GM23338 (cell line): ENCODE measurements around the gene SPSB4. TPM values are rescaled to one million over a fixed set of nuclear protein-coding genes. Genes with fewer than 3 reads are reported as not detected.

Experiments
- ATAC-seq: fragments of 200-7000 bp; cut with Tn5 transposase; 3 replicates; pipeline ENCODE4 v1.9.1; 2020
- DNase-seq: peaks from one replicate; pipeline ENCODE4 v3.0.0-alpha.2; 2015; ENCODE audit warnings: low spot score
- H2AFZ ChIP-seq: fragments of 200-600 bp; sonication (generic); 2 replicates; pipeline ENCODE4 v1.8.0; 2016; ENCODE audit warnings: antibody characterized with exemption, mild to moderate bottlenecking, moderate library complexity
- H3F3A ChIP-seq: fragments of 200-600 bp; sonication (generic); replicated peaks from 2 replicates; pipeline ENCODE4 v1.8.0; 2017; ENCODE audit warnings: antibody characterized with exemption, mixed run types, low read depth
- H3K27ac ChIP-seq: fragments of 200-600 bp; sonication (generic); 2 replicates; pipeline ENCODE4 v1.6.1; 2016; ENCODE audit warnings: low read depth
- H3K27me3 ChIP-seq: fragments of 200-600 bp; sonication (generic); 2 replicates; pipeline ENCODE4 v1.8.0; 2016; ENCODE audit warnings: mild to moderate bottlenecking, mixed run types, moderate library complexity; ENCODE audit not compliant: insufficient read depth
- H3K36me3 ChIP-seq: fragments of 200-600 bp; sonication (generic); 2 replicates; pipeline ENCODE4 v1.8.0; 2016; ENCODE audit warnings: mild to moderate bottlenecking; ENCODE audit not compliant: insufficient read depth
- H3K4me1 ChIP-seq: fragments of 200-600 bp; sonication (generic); 2 replicates; pipeline ENCODE4 v1.8.0; 2016; ENCODE audit warnings: mild to moderate bottlenecking, moderate library complexity; ENCODE audit not compliant: insufficient read depth
- H3K4me2 ChIP-seq: fragments of 200-600 bp; sonication (generic); 2 replicates; pipeline ENCODE4 v1.7.1; 2017; ENCODE audit warnings: mixed run types
- H3K4me3 ChIP-seq: fragments of 200-600 bp; sonication (generic); 2 replicates; pipeline ENCODE4 v1.6.1; 2016; ENCODE audit warnings: mixed run types
- H3K79me2 ChIP-seq: fragments of 200-600 bp; sonication (generic); replicated peaks from 2 replicates; pipeline ENCODE4 v1.8.0; 2017; ENCODE audit warnings: mild to moderate bottlenecking; ENCODE audit not compliant: insufficient read depth
- H3K9me2 ChIP-seq: fragments of 200-600 bp; sonication (generic); 2 replicates; pipeline ENCODE4 v1.8.0; 2017; ENCODE audit not compliant: insufficient read depth
- H4K20me1 ChIP-seq: fragments of 200-600 bp; sonication (generic); replicated peaks from 2 replicates; pipeline ENCODE4 v1.8.0; 2017; ENCODE audit warnings: mild to moderate bottlenecking; ENCODE audit not compliant: insufficient read depth
- H3K27ac Mint-ChIP-seq: 2 replicates; pipeline ENCODE4 v1.8.0; 2020; ENCODE audit warnings: inconsistent platforms, mild to moderate bottlenecking, moderate library complexity, mixed read lengths
- H3K27me3 Mint-ChIP-seq: 3 replicates; pipeline ENCODE4 v1.8.0; 2022; ENCODE audit warnings: low read depth, mild to moderate bottlenecking, moderate library complexity, mixed read lengths, inconsistent platforms; ENCODE audit not compliant: insufficient read depth, poor library complexity
- H3K36me3 Mint-ChIP-seq: 3 replicates; pipeline ENCODE4 v1.8.0; 2021; ENCODE audit warnings: low read depth, mild to moderate bottlenecking, inconsistent platforms, moderate library complexity, mixed read lengths
- H3K4me1 Mint-ChIP-seq: 3 replicates; pipeline ENCODE4 v1.8.0; 2020; ENCODE audit warnings: mild to moderate bottlenecking, inconsistent platforms, mixed read lengths
- H3K4me3 Mint-ChIP-seq: 3 replicates; pipeline ENCODE4 v1.8.0; 2021; ENCODE audit warnings: moderate library complexity, mild to moderate bottlenecking, inconsistent platforms, mixed read lengths
- H3K9me3 Mint-ChIP-seq: 3 replicates; pipeline ENCODE4 v1.8.0; 2020; ENCODE audit warnings: moderate library complexity, mild to moderate bottlenecking, inconsistent platforms, mixed read lengths
- CREB1 ChIP-seq: fragments of 250-450 bp; sonication (Bioruptor Pico); IDR thresholded peaks from 2 replicates; pipeline ENCODE4 v1.5.0; 2020; ENCODE audit warnings: low read depth, mild to moderate bottlenecking, moderate library complexity
- NANOG ChIP-seq: IDR thresholded peaks from 2 replicates; pipeline ENCODE4 v1.6.1; 2016; ENCODE audit warnings: antibody characterized with exemption, borderline replicate concordance
- POLR2AphosphoS5 ChIP-seq: IDR thresholded peaks from 2 replicates; pipeline ENCODE4 v1.6.1; 2016; ENCODE audit warnings: antibody characterized with exemption, low read depth
- ZNF114 ChIP-seq: fragments of 250-450 bp; sonication (Bioruptor Pico); IDR thresholded peaks from 2 replicates; pipeline ENCODE4 v1.5.0; 2020; ENCODE audit warnings: mild to moderate bottlenecking, moderate library complexity
- polyA plus RNA-seq: library from polyadenylated mRNA; unstranded; fragments of >200 nt; fragmentation: Nextera tagmentation; extraction: Ambion mirVana; gene quantifications from 2 replicates; pipeline ENCODE4 v1.2.1, GENCODE V29; 2016
- total RNA-seq: library from RNA; depleted of rRNA; stranded (reverse); fragments of >200 nt; shearing (Covaris generic); gene quantifications from 2 replicates; pipeline ENCODE4 v1.2.3, GENCODE V29; 2014
- TF ChIP-seq, protein P1 (sequence below): fragments of 250-450 bp; sonication (Bioruptor Pico); IDR thresholded peaks from 2 replicates; pipeline ENCODE4 v1.5.0; 2020; ENCODE audit warnings: mild to moderate bottlenecking, moderate library complexity
- TF ChIP-seq, protein P2 (sequence below): IDR thresholded peaks from one replicate; pipeline ENCODE4 v1.6.1; 2018; ENCODE audit warnings: antibody characterized with exemption; ENCODE audit not compliant: unreplicated experiment

The SPSB4 gene
- total and polyA plus RNA-seq, 2 experiments from 2014 or later = 6.7 to 25.9 TPM

- TF ChIP-seq, protein P1, sequence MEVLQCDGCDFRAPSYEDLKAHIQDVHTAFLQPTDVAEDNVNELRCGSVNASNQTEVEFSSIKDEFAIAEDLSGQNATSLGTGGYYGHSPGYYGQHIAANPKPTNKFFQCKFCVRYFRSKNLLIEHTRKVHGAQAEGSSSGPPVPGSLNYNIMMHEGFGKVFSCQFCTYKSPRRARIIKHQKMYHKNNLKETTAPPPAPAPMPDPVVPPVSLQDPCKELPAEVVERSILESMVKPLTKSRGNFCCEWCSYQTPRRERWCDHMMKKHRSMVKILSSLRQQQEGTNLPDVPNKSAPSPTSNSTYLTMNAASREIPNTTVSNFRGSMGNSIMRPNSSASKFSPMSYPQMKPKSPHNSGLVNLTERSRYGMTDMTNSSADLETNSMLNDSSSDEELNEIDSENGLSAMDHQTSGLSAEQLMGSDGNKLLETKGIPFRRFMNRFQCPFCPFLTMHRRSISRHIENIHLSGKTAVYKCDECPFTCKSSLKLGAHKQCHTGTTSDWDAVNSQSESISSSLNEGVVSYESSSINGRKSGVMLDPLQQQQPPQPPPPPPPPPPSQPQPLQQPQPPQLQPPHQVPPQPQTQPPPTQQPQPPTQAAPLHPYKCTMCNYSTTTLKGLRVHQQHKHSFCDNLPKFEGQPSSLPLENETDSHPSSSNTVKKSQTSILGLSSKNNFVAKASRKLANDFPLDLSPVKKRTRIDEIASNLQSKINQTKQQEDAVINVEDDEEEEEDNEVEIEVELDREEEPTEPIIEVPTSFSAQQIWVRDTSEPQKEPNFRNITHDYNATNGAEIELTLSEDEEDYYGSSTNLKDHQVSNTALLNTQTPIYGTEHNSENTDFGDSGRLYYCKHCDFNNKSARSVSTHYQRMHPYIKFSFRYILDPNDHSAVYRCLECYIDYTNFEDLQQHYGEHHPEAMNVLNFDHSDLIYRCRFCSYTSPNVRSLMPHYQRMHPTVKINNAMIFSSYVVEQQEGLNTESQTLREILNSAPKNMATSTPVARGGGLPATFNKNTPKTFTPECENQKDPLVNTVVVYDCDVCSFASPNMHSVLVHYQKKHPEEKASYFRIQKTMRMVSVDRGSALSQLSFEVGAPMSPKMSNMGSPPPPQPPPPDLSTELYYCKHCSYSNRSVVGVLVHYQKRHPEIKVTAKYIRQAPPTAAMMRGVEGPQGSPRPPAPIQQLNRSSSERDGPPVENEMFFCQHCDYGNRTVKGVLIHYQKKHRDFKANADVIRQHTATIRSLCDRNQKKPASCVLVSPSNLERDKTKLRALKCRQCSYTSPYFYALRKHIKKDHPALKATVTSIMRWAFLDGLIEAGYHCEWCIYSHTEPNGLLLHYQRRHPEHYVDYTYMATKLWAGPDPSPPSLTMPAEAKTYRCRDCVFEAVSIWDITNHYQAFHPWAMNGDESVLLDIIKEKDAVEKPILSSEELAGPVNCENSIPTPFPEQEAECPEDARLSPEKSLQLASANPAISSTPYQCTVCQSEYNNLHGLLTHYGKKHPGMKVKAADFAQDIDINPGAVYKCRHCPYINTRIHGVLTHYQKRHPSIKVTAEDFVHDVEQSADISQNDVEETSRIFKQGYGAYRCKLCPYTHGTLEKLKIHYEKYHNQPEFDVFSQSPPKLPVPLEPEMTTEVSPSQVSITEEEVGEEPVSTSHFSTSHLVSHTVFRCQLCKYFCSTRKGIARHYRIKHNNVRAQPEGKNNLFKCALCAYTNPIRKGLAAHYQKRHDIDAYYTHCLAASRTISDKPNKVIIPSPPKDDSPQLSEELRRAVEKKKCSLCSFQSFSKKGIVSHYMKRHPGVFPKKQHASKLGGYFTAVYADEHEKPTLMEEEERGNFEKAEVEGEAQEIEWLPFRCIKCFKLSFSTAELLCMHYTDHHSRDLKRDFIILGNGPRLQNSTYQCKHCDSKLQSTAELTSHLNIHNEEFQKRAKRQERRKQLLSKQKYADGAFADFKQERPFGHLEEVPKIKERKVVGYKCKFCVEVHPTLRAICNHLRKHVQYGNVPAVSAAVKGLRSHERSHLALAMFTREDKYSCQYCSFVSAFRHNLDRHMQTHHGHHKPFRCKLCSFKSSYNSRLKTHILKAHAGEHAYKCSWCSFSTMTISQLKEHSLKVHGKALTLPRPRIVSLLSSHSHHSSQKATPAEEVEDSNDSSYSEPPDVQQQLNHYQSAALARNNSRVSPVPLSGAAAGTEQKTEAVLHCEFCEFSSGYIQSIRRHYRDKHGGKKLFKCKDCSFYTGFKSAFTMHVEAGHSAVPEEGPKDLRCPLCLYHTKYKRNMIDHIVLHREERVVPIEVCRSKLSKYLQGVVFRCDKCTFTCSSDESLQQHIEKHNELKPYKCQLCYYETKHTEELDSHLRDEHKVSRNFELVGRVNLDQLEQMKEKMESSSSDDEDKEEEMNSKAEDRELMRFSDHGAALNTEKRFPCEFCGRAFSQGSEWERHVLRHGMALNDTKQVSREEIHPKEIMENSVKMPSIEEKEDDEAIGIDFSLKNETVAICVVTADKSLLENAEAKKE (CRISPR knock-in tag) = no peak
- TF ChIP-seq ZNF114 (CRISPR knock-in tag) = no peak
- TF ChIP-seq NANOG = no peak
These were observed 36.6 kb downstream of the SPSB4 start (continued) for GRCh38 chr3:141087778-141088130.

GRCh38 chr3:141089339-141090152 lies 38.4 kb downstream of the SPSB4 start:
- Histone ChIP-seq H3K4me2 (peak overlapping the region; percentile 19; the same call in 1 of the 2 replicates), H4K20me1 (no peaks in the 10 kb centered on the region; the same call in 1 of the 2 replicates), H3K9me2 (no peaks in the 10 kb centered on the region), H3K4me1 (peaks cover 16% of the 10 kb centered on the region), H3K27me3 (no peaks in the 10 kb centered on the region), H2AFZ (no peak overlapping the region; the same call in 1 of the 2 replicates), H3K27ac (no peak overlapping the region), H3F3A (no peaks in the 10 kb centered on the region), H3K4me3 (no peak overlapping the region), H3K79me2 (0 out of 2 replicates have a peak, but pooled peaks cover 5% of the 10 kb centered on the region), H3K36me3 (no peaks in the 10 kb centered on the region)
- Mint-ChIP-seq H3K27ac (no peak overlapping the region), H3K9me3 (no peaks in the 10 kb centered on the region), H3K4me3 (no peak overlapping the region; the same call in 2 of the 3 replicates), H3K4me1 (peaks cover 72% of the 10 kb centered on the region), H3K36me3 (no peaks in the 10 kb centered on the region), H3K27me3 (peaks cover 14% of the 10 kb centered on the region)
- peak; percentile 44 for DNase-seq
- ATAC-seq = peak; percentile 70
- TF ChIP-seq CREB1 (CRISPR knock-in tag) (no peak), ZNF114 (CRISPR knock-in tag) (no peak), POLR2AphosphoS5 (no peak)
- TF ChIP-seq, protein P2, sequence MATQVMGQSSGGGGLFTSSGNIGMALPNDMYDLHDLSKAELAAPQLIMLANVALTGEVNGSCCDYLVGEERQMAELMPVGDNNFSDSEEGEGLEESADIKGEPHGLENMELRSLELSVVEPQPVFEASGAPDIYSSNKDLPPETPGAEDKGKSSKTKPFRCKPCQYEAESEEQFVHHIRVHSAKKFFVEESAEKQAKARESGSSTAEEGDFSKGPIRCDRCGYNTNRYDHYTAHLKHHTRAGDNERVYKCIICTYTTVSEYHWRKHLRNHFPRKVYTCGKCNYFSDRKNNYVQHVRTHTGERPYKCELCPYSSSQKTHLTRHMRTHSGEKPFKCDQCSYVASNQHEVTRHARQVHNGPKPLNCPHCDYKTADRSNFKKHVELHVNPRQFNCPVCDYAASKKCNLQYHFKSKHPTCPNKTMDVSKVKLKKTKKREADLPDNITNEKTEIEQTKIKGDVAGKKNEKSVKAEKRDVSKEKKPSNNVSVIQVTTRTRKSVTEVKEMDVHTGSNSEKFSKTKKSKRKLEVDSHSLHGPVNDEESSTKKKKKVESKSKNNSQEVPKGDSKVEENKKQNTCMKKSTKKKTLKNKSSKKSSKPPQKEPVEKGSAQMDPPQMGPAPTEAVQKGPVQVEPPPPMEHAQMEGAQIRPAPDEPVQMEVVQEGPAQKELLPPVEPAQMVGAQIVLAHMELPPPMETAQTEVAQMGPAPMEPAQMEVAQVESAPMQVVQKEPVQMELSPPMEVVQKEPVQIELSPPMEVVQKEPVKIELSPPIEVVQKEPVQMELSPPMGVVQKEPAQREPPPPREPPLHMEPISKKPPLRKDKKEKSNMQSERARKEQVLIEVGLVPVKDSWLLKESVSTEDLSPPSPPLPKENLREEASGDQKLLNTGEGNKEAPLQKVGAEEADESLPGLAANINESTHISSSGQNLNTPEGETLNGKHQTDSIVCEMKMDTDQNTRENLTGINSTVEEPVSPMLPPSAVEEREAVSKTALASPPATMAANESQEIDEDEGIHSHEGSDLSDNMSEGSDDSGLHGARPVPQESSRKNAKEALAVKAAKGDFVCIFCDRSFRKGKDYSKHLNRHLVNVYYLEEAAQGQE = no peak
